ENCODE results near the gene THSD4. TPM values are rescaled to one million over a fixed set of nuclear protein-coding genes. Genes with fewer than 3 reads are reported as not detected.

Gene THSD4
- total RNA-seq, 2 experiments from 2014 or later = not detected

GRCh38 chr15:71792521-71792920 is 677.2 kb downstream of the THSD4 start:
- POLR2A ChIA-PET = no interaction called here
- H3K4me1 Mint-ChIP-seq (ENCODE audit: low read depth) = no peaks in the 10 kb centered on the region
- no peaks in the 10 kb centered on the region for H3K27me3 Mint-ChIP-seq (ENCODE audit: low read depth)
- CTCF ChIA-PET = no interaction called here
- DNase-seq = no peak
- no peak for ATAC-seq
- no peaks in the 10 kb centered on the region for H3K36me3 Mint-ChIP-seq (ENCODE audit: low read depth)
- H3K9me3 Mint-ChIP-seq (ENCODE audit: insufficient read depth) = no peaks in the 10 kb centered on the region
- no peak overlapping the region for H3K27ac Mint-ChIP-seq
- no peak overlapping the region for H3K4me3 Mint-ChIP-seq

- DNase-seq (no peak), ATAC-seq (no peak)
- ChIA-PET POLR2A (no interaction called here), CTCF (no interaction called here)
- Mint-ChIP-seq H3K27ac (no peak overlapping the region), H3K9me3 (ENCODE audit: insufficient read depth) (no peaks in the 10 kb centered on the region), H3K27me3 (ENCODE audit: low read depth) (peaks cover 5% of the 10 kb centered on the region), H3K36me3 (ENCODE audit: low read depth) (no peaks in the 10 kb centered on the region), H3K4me1 (ENCODE audit: low read depth) (no peaks in the 10 kb centered on the region), H3K4me3 (no peak overlapping the region)
Observed at GRCh38 chr15:71798641-71799040, 683.4 kb downstream of the THSD4 start.

DNA sequence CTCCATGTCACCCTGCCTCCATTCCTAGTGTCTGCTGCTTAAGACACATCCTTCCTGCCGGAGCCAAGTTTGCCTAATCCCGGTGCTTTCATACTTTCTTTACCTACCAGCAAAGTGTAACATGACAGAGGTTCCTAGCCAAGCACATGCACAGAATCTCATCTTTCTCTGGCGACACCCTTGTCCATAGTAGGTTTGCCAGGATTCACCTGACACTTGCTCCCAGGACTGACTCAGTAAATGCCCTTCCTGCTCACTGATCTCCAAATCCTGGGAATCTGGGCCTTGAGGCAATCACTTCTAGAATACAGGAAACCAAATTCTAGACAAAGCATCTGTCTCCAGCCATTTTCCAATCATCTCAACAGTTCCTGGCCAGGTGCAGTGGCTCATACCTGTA is 684.9 kb downstream of the THSD4 start:
- H3K27ac Mint-ChIP-seq = no peak overlapping the region
- H3K4me3 Mint-ChIP-seq = no peak overlapping the region
- ChIA-PET POLR2A (no interaction called here), CTCF (interaction anchor here (0.6 to 3.7 kb wide), 4 partner anchors 27 to 176 kb away, joined by 3 to 21 read pairs (median 3); no protein-coding TSS in a partner anchor)
- H3K36me3 Mint-ChIP-seq (ENCODE audit: low read depth) = no peaks in the 10 kb centered on the region
- ATAC-seq (no peak), DNase-seq (no peak)
- H3K9me3 Mint-ChIP-seq (ENCODE audit: insufficient read depth) = no peaks in the 10 kb centered on the region
- H3K4me1 Mint-ChIP-seq (ENCODE audit: low read depth) = no peaks in the 10 kb centered on the region
- H3K27me3 Mint-ChIP-seq (ENCODE audit: low read depth) = peaks cover 7% of the 10 kb centered on the region

GRCh38 chr15:71800835-71801745 is 685.8 kb downstream of the THSD4 start:
- no peaks in the 10 kb centered on the region for H3K36me3 Mint-ChIP-seq (ENCODE audit: low read depth)
- CTCF ChIA-PET = interaction anchor here (0.9 to 5.9 kb wide), 9 partner anchors 17 to 356 kb away, joined by 3 to 27 read pairs (median 5); no protein-coding TSS in a partner anchor
- H3K9me3 Mint-ChIP-seq (ENCODE audit: insufficient read depth) = no peaks in the 10 kb centered on the region
- DNase-seq = peak; percentile 35
- POLR2A ChIA-PET = no interaction called here
- H3K27me3 Mint-ChIP-seq (ENCODE audit: low read depth) = peaks cover 7% of the 10 kb centered on the region
- H3K4me3 Mint-ChIP-seq = no peak overlapping the region
- no peaks in the 10 kb centered on the region for H3K4me1 Mint-ChIP-seq (ENCODE audit: low read depth)
- H3K27ac Mint-ChIP-seq = no peak overlapping the region
- ATAC-seq = no peak

DNA sequence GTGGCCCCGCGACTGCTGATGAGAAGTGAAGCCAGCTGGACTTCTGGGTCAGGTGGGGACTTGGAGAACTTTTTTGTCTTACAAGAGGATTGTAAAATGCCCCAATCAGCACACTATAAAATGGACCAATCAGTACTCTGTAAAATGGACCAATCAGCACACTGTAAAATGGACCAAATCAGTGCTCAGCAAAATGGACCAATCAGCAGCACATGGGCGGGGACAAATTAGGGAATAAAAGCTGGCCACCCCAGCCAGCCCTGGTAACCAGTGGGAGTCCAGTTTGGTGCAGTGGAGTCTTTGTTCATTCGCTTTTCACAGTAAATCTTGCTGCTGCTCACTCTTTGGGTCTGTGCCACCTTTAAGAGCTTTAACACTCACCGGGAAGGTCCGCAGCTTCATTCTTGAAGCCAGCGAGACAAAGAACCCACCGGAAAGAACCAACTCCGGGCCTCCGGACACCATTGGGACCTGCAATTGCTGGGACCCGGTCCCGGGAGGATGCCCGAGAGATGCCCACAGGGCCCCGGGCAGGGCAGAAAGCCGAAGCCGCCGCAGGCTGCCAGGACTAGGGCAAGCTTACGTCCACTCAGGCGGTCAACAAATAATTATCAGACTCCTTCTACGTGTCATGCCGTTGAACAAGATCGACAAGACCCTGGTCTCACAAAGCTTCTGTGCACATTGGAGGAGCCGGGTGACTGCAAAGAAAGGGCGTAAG is 686.8 kb downstream of the THSD4 start:
- H3K9me3 Mint-ChIP-seq (ENCODE audit: insufficient read depth) = no peaks in the 10 kb centered on the region
- H3K36me3 Mint-ChIP-seq (ENCODE audit: low read depth) = no peaks in the 10 kb centered on the region
- ChIA-PET CTCF (interaction anchor here (0.7 to 5.9 kb wide), 10 partner anchors 18 to 357 kb away, joined by 3 to 27 read pairs (median 4); no protein-coding TSS in a partner anchor), POLR2A (no interaction called here)
- H3K27ac Mint-ChIP-seq = no peak overlapping the region
- DNase-seq (no peak), ATAC-seq (no peak)
- no peaks in the 10 kb centered on the region for H3K4me1 Mint-ChIP-seq (ENCODE audit: low read depth)
- H3K4me3 Mint-ChIP-seq = no peak overlapping the region
- peaks cover 7% of the 10 kb centered on the region for H3K27me3 Mint-ChIP-seq (ENCODE audit: low read depth)

GRCh38 chr15:71802770-71803169 is 687.5 kb downstream of the THSD4 start:
- ATAC-seq (no peak), DNase-seq (peak; percentile 55)
- Mint-ChIP-seq H3K27me3 (ENCODE audit: low read depth) (peaks cover 7% of the 10 kb centered on the region), H3K9me3 (ENCODE audit: insufficient read depth) (no peaks in the 10 kb centered on the region), H3K4me3 (no peak overlapping the region), H3K4me1 (ENCODE audit: low read depth) (no peaks in the 10 kb centered on the region), H3K36me3 (ENCODE audit: low read depth) (no peaks in the 10 kb centered on the region), H3K27ac (no peak overlapping the region)
- CTCF ChIA-PET = interaction anchor here (0.6 to 5.9 kb wide), 8 partner anchors 36 to 354 kb away, joined by 3 to 27 read pairs (median 7); no protein-coding TSS in a partner anchor
- POLR2A ChIA-PET = no interaction called here

GRCh38 chr15:71804226-71804625 is 689.0 kb downstream of the THSD4 start:
- Mint-ChIP-seq H3K4me1 (ENCODE audit: low read depth) (no peaks in the 10 kb centered on the region), H3K9me3 (ENCODE audit: insufficient read depth) (no peaks in the 10 kb centered on the region), H3K27ac (no peak overlapping the region), H3K27me3 (ENCODE audit: low read depth) (peaks cover 7% of the 10 kb centered on the region), H3K36me3 (ENCODE audit: low read depth) (no peaks in the 10 kb centered on the region), H3K4me3 (no peak overlapping the region)
- DNase-seq (no peak), ATAC-seq (no peak)
- ChIA-PET CTCF (interaction anchor here (0.7 to 5.9 kb wide), 7 partner anchors 18 to 352 kb away, joined by 3 to 27 read pairs (median 5); no protein-coding TSS in a partner anchor), POLR2A (no interaction called here)

DNA sequence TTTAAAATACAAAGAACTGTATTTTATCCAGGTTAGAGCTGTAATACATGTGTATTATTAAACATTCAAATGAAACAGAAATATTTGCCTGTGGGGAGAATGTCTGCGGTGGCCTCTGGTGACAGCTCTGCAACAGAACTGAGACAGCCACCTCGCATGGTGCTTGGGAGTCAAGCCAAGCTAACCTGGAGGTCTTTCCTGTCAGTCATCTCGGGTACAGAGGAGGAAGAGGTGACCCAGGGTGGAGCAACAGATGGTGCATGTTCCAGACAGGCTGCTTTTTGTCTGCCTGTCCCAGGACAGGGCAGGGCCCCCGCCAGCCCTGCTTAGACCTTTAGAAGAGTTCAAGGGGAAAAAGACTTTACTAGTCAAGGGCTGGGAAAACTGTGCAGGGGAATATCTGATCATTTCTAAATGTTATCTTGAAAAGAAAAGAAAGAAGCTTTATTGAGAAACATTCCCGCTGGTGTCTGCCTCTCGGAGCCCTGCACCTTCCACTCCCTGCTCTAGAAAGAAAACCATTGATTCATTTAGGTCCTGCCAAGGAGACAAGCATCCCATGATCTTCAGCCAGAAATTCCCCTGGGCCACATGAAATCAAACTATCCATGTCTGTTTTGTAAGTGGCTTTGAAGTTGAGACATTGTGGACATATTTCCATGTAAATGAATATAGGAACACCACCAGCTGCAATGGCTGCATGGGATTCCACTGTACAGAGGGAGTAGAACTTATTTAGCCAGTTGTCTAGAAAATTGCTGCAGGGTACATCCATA is 689.6 kb downstream of the THSD4 start:
- Mint-ChIP-seq H3K4me3 (no peak overlapping the region), H3K27me3 (ENCODE audit: low read depth) (peaks cover 7% of the 10 kb centered on the region), H3K9me3 (ENCODE audit: insufficient read depth) (no peaks in the 10 kb centered on the region), H3K36me3 (ENCODE audit: low read depth) (no peaks in the 10 kb centered on the region), H3K4me1 (ENCODE audit: low read depth) (no peaks in the 10 kb centered on the region), H3K27ac (no peak overlapping the region)
- no peak for ATAC-seq
- CTCF ChIA-PET = interaction anchor here (0.7 to 5.9 kb wide), 6 partner anchors 19 to 352 kb away, joined by 3 to 27 read pairs (median 4); no protein-coding TSS in a partner anchor
- POLR2A ChIA-PET = no interaction called here
- DNase-seq = no peak

GRCh38 chr15:71806452-71806931 is 691.2 kb downstream of the THSD4 start:
- Mint-ChIP-seq H3K4me1 (ENCODE audit: low read depth) (no peaks in the 10 kb centered on the region), H3K4me3 (no peak overlapping the region), H3K27me3 (ENCODE audit: low read depth) (peaks cover 2% of the 10 kb centered on the region), H3K36me3 (ENCODE audit: low read depth) (no peaks in the 10 kb centered on the region), H3K27ac (no peak overlapping the region), H3K9me3 (ENCODE audit: insufficient read depth) (no peaks in the 10 kb centered on the region)
- no peak for ATAC-seq
- DNase-seq = no peak
- ChIA-PET POLR2A (no interaction called here), CTCF (interaction anchor here (5.9 kb wide), 1 partner anchor 350 kb away, joined by 27 read pairs; no protein-coding TSS in a partner anchor)

GRCh38 chr15:71807125-71807629 is 691.9 kb downstream of the THSD4 start:
- ATAC-seq (no peak), DNase-seq (no peak)
- Mint-ChIP-seq H3K27ac (no peak overlapping the region), H3K27me3 (ENCODE audit: low read depth) (peaks cover 2% of the 10 kb centered on the region), H3K4me1 (ENCODE audit: low read depth) (no peaks in the 10 kb centered on the region), H3K4me3 (no peak overlapping the region), H3K9me3 (ENCODE audit: insufficient read depth) (no peaks in the 10 kb centered on the region), H3K36me3 (ENCODE audit: low read depth) (no peaks in the 10 kb centered on the region)
- CTCF ChIA-PET = interaction anchor here (1.1 kb wide), 1 partner anchor 349 kb away, joined by 4 read pairs; no protein-coding TSS in a partner anchor
- POLR2A ChIA-PET = no interaction called here

DNA sequence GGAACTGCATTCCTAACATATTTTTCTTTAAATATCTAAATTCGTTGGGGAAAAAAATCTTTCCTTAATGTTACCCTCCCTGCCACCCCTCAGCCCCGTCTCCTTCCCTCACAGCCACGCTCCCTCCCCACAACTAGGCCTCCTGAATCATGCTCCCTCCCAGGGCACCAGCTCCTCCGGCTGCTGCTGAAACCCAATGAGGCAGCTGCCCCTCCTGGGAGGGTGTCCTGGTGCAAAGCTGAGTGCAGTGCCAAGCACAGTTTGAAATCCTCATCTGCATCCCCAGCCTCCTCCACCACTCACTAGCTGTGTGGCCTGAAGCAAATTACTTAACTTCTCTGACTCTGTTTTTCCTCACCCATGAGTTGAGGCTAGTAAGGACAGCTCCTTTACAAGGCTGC is 692.4 kb downstream of the THSD4 start:
- DNase-seq (no peak), ATAC-seq (no peak)
- ChIA-PET POLR2A (no interaction called here), CTCF (interaction anchor here (1.1 kb wide), 1 partner anchor 348 kb away, joined by 4 read pairs; no protein-coding TSS in a partner anchor)
- no peak overlapping the region for H3K27ac Mint-ChIP-seq
- H3K36me3 Mint-ChIP-seq (ENCODE audit: low read depth) = no peaks in the 10 kb centered on the region
- no peak overlapping the region for H3K4me3 Mint-ChIP-seq
- no peaks in the 10 kb centered on the region for H3K9me3 Mint-ChIP-seq (ENCODE audit: insufficient read depth)
- peaks cover 2% of the 10 kb centered on the region for H3K27me3 Mint-ChIP-seq (ENCODE audit: low read depth)
- H3K4me1 Mint-ChIP-seq (ENCODE audit: low read depth) = no peaks in the 10 kb centered on the region

Data from activated CD8-positive, alpha-beta T cell treated with anti-CD3 and anti-CD28 coated beads, Interleukin-2, amount 10 ng/mL, durations not matched to agents 7 days and 5 days (primary cell).